A673 (cell line): ENCODE measurements around the gene SIMC1. TPM values are rescaled to one million over a fixed set of nuclear protein-coding genes. Genes with fewer than 3 reads are reported as not detected.
"Not testable (repeated sequence)": the region's sequence is repeated elsewhere in the genome, so short reads cannot be mapped to it uniquely, and the experiment has no call there.

Experiments used
- BruUV-seq: library from RNA; stranded (reverse); fragments of 400-500 nt; replicated peaks from 2 replicates; lab custom pipeline; 2021; lab: Mats Ljungman, UMichigan
- CTCF ChIA-PET: fragments of 300-600 bp; sonication (Branson Sonifier 250); formaldehyde crosslinking; loops from one replicate; lab custom pipeline; 2022; ENCODE audit warnings: antibody characterized with exemption; lab: Charles Lee
- POLR2A ChIA-PET: fragments of 300-600 bp; sonication (Branson Sonifier 250); formaldehyde crosslinking; loops from one replicate; lab custom pipeline; 2022; ENCODE audit warnings: antibody characterized with exemption; ENCODE audit not compliant: low non-redundant PET; lab: Charles Lee
- DNase-seq: peaks from one replicate; pipeline ENCODE4 v3.0.0-alpha.2; 2015; ENCODE audit warnings: low spot score
- H3K27ac ChIP-seq: fragments of 200-600 bp; sonication (generic); 2 replicates; pipeline ENCODE4 v1.5.1; 2016; ENCODE audit warnings: mixed run types, low read depth, mild to moderate bottlenecking, mixed read lengths, antibody characterized with exemption, low read length; ENCODE audit not compliant: poor library complexity, severe bottlenecking
- H3K27me3 ChIP-seq: fragments of 200-600 bp; sonication (generic); replicated peaks from 2 replicates; pipeline ENCODE4 v1.6.1; 2017; ENCODE audit warnings: mixed run types, low read depth, mild to moderate bottlenecking, mixed read lengths, antibody characterized with exemption, low read length; ENCODE audit not compliant: insufficient read depth, poor library complexity
- H3K36me3 ChIP-seq: fragments of 200-600 bp; sonication (generic); 2 replicates; pipeline ENCODE4 v1.6.1; 2016; ENCODE audit warnings: mixed run types, mild to moderate bottlenecking, mixed read lengths, antibody characterized with exemption, low read length; ENCODE audit not compliant: insufficient read depth, poor library complexity, severe bottlenecking
- H3K4me1 ChIP-seq: fragments of 200-600 bp; sonication (generic); 2 replicates; pipeline ENCODE4 v1.6.1; 2017; ENCODE audit warnings: mixed run types, mild to moderate bottlenecking, mixed read lengths, antibody characterized with exemption, low read length; ENCODE audit not compliant: insufficient read depth, poor library complexity, severe bottlenecking
- H3K4me3 ChIP-seq: fragments of 200-600 bp; sonication (generic); 2 replicates; pipeline ENCODE4 v1.5.1; 2016; ENCODE audit warnings: low read depth, mixed run types, mild to moderate bottlenecking, mixed read lengths, low read length; ENCODE audit not compliant: poor library complexity, severe bottlenecking
- H3K9me3 ChIP-seq: fragments of 200-600 bp; sonication (generic); 2 replicates; pipeline ENCODE4 v1.6.1; 2016; ENCODE audit warnings: mixed run types, low read depth, mild to moderate bottlenecking, mixed read lengths, antibody characterized with exemption, low read length; ENCODE audit not compliant: poor library complexity, severe bottlenecking
- intact Hi-C: fragments of 100-400 bp; cut with micrococcal nuclease; formaldehyde crosslinking; loops from one replicate; pipeline ENCODE4 v1.10.0; 2022; ENCODE audit not compliant: unreplicated experiment
- total RNA-seq: library from RNA; stranded (reverse); gene quantifications from 2 replicates; pipeline ENCODE4 v1.2.3, GENCODE V29; 2021

SIMC1 gene
- total RNA-seq, 1 experiment from 2014 or later = 26.6 TPM

GRCh38 chr5:176257871-176258505, 19.8 kb downstream of the SIMC1 start:
- H3K4me3 ChIP-seq, POLR2A ChIA-PET, H3K36me3 ChIP-seq, CTCF ChIA-PET, H3K27ac ChIP-seq, H3K9me3 ChIP-seq, H3K4me1 ChIP-seq, H3K27me3 ChIP-seq, DNase-seq, intact Hi-C loops, BruUV-seq: not testable (repeated sequence)

GRCh38 chr5:176260682-176261081, 22.5 kb downstream of the SIMC1 start:
- CTCF ChIA-PET, H3K9me3 ChIP-seq, POLR2A ChIA-PET, DNase-seq, H3K4me1 ChIP-seq, H3K27me3 ChIP-seq, intact Hi-C loops, H3K27ac ChIP-seq, H3K4me3 ChIP-seq, H3K36me3 ChIP-seq, BruUV-seq: not testable (repeated sequence)

DNA sequence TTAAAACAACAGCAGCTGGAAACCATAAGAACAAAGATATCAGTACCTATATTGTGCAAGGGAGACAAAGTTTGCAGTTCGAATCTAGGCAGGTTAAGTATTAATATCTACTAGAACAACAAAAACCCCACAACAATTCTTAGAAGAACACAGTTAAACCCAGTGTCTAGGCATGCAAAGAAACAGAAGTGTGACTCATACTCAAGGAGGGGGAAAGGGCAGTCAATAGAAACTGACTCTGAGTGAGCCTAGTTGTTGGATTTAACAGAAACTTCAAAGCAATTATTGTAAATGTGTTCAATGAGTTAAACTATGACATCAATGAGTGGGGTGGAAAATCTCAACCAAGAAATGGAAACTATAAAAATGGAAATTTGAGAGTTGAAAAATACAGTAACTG, 28.2 kb downstream of the SIMC1 start:
- intact Hi-C loops, H3K4me3 ChIP-seq, BruUV-seq, H3K27ac ChIP-seq, CTCF ChIA-PET, POLR2A ChIA-PET, H3K9me3 ChIP-seq, H3K36me3 ChIP-seq, H3K27me3 ChIP-seq, H3K4me1 ChIP-seq, DNase-seq: not testable (repeated sequence)

- BruUV-seq, intact Hi-C loops, H3K9me3 ChIP-seq, H3K4me3 ChIP-seq, DNase-seq, H3K27ac ChIP-seq, CTCF ChIA-PET, H3K36me3 ChIP-seq, H3K27me3 ChIP-seq, H3K4me1 ChIP-seq, POLR2A ChIA-PET: not testable (repeated sequence)
These were observed 50.8 kb downstream of the SIMC1 start for GRCh38 chr5:176289018-176289417.

GRCh38 chr5:176290057-176290840, 52.0 kb downstream of the SIMC1 start:
- CTCF ChIA-PET, DNase-seq, H3K36me3 ChIP-seq, POLR2A ChIA-PET, H3K27me3 ChIP-seq, H3K27ac ChIP-seq, H3K4me3 ChIP-seq, H3K9me3 ChIP-seq, intact Hi-C loops, H3K4me1 ChIP-seq: not testable (repeated sequence)
- BruUV-seq = TSS peak; percentile 38

- H3K36me3 ChIP-seq, H3K27ac ChIP-seq, H3K9me3 ChIP-seq, CTCF ChIA-PET, DNase-seq, H3K4me1 ChIP-seq, H3K4me3 ChIP-seq, BruUV-seq, intact Hi-C loops, H3K27me3 ChIP-seq, POLR2A ChIA-PET: not testable (repeated sequence)
These were observed 67.1 kb downstream of the SIMC1 start for GRCh38 chr5:176305356-176305755.
